ENCODE results near the gene MCFD2. TPM values are rescaled to one million over a fixed set of nuclear protein-coding genes. Genes with fewer than 3 reads are reported as not detected.

Gene MCFD2
- total RNA-seq, 1 donor from 2014 or later: 111 TPM

DNA sequence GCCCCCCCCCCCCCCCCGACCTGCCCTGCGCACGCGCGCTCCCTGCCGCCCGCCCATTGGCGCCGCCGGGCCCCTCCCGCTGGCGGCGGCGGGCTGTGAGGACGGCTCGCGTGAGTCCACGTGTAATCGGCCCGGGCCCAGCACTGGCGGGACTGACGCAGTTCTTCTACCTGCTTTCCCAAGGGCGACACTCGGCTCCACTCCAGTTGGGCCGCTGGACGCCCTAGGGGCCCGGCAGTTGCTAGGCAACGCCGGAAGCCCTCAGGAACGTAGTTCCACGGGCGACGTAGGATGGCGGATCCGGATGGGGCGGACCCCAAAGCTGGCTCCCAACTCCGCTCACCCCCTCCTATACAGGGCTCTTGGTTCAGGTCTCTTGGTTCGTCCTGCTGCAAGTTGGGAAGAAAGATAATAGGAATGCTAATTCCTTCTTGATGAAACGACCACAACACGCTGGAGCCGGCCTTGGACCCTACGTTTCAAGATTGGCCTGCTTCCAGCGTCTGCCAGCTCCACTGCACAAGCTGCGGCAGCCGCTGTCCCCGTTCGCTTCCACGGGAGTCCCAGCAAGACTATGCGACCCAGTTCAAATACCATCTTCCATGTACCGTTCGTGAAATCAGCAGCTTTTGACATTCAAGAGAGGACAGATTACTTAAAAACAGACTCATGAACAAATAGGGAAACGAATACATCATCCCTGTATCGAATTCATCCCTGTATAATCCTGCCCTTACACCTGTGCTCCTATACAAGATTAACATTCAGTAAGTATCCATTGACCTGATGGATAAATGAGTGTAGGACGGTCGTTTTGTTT, 415 bp upstream of the MCFD2 start:
- H3K9ac ChIP-seq: peak overlapping the region; percentile 51
- TF ChIP-seq EZH2 (IDR thresholded peaks at IDR 0.05) (no peak), EZH2phosphoT487 (IDR thresholded peaks at IDR 0.05) (no peak)
- H3F3A ChIP-seq (ENCODE audit: low read depth): peaks cover 8% of the 10 kb centered on the region
- no peaks in the 10 kb centered on the region for H3K9me3 ChIP-seq (ENCODE audit: low read depth)
- H3K36me3 ChIP-seq: no peaks in the 10 kb centered on the region
- peaks cover 6% of the 10 kb centered on the region for H3K4me1 ChIP-seq
- peak; percentile 95 for DNase-seq (ENCODE audit: low spot score)
- H4K20me1 ChIP-seq (ENCODE audit: low read depth): peaks cover 19% of the 10 kb centered on the region
- H3K4me2 ChIP-seq: peak overlapping the region; percentile 92
- peak overlapping the region; percentile 93 for H3K4me3 ChIP-seq
- H3K9me3 Mint-ChIP-seq: no peaks in the 10 kb centered on the region
- peaks cover 5% of the 10 kb centered on the region for H3K27me3 Mint-ChIP-seq (ENCODE audit: insufficient read depth, low read depth)
- H2AFZ ChIP-seq (replicated peaks): peak overlapping the region; percentile 83
- H3K4me3 Mint-ChIP-seq: peak overlapping the region; percentile 94
- H3K27me3 ChIP-seq: no peaks in the 10 kb centered on the region
- peaks cover 17% of the 10 kb centered on the region for H3K36me3 Mint-ChIP-seq
- peak overlapping the region; percentile 82 for H3K27ac ChIP-seq
- H3K27ac Mint-ChIP-seq: peak overlapping the region; percentile 88
- H3K4me1 Mint-ChIP-seq: peaks cover 37% of the 10 kb centered on the region
- peaks cover 55% of the 10 kb centered on the region for H3K79me2 ChIP-seq (ENCODE audit: low read depth)

DNA sequence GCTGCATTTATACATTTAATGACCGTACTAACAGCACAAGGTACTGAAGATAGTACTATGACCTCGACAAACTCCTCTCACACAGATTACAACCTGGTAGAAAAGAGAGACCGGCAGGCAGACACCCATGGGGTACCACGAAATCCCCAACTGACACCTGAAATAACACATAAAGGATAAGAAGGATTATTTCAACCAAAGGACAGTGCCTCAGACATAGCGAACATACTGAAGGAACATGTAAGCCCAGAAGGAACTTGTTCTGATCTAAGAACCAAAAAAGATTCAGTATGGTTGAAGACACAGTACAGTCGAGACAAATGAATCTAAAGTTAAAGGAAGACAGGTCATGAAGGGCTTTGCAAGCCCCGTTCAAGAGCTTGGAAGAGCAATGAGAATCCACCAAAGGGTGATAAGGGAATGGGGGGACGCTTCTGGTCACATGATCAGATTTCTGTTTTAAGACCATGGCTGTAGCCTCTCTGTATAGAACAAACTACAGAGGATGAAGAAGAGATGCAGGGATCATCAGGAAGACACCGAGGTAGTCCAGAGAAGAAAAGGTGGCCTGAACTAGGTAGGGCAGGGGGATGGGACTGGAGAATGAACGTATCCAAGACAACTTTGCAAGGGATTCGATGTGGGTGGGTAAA, 902 bp downstream of the MCFD2 start:
- H2AFZ ChIP-seq (replicated peaks): peak overlapping the region; percentile 85
- H3K79me2 ChIP-seq (ENCODE audit: low read depth): peaks cover 60% of the 10 kb centered on the region

DNA sequence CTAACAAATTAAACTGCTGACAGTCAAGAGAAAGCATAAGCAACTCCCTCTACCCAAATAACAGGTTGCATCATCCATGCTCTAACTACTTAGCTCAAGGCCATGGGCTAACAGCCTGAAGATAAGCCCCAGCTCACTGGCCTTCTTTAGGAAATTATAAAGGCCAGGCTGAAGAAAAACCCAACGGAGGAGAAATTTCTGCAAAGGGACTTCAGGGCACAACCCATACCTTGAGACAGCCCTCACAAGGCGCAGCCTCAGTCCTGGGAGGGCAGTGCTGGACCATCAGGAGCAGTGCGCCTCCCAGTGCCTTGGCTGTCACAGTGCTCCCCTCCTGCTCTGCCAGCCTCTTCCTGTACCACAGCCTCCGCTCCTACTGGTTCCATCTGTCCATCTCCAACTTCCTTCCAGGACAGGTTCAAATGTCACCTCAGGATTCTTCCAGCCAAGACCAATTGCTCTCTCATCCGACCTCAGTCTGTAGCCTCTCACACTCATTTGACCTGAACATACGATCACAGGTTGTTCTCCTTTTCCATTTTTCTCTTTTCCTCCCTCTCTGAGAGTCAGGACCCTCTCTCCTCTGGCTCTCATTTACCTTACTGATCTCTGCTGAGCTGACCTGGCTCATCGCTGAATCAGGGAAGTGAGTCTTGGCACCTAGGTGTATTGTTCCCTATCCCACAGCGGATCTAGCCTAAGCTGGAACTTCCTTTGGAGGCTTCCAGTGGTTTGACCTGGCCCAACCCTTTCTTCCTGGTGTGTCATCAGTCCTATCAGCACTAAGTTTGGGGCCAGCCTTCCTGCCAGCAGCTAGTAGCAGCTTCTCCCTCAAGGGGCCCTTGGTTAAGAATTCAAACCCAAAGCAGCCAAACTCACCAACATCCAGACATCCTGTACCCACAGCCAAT, 1.9 kb downstream of the MCFD2 start:
- TF ChIP-seq, protein P1, sequence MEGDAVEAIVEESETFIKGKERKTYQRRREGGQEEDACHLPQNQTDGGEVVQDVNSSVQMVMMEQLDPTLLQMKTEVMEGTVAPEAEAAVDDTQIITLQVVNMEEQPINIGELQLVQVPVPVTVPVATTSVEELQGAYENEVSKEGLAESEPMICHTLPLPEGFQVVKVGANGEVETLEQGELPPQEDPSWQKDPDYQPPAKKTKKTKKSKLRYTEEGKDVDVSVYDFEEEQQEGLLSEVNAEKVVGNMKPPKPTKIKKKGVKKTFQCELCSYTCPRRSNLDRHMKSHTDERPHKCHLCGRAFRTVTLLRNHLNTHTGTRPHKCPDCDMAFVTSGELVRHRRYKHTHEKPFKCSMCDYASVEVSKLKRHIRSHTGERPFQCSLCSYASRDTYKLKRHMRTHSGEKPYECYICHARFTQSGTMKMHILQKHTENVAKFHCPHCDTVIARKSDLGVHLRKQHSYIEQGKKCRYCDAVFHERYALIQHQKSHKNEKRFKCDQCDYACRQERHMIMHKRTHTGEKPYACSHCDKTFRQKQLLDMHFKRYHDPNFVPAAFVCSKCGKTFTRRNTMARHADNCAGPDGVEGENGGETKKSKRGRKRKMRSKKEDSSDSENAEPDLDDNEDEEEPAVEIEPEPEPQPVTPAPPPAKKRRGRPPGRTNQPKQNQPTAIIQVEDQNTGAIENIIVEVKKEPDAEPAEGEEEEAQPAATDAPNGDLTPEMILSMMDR (IDR thresholded peaks at IDR 0.05): peak; percentile 5
- no peak for TF ChIP-seq EZH2 (IDR thresholded peaks at IDR 0.05)
- H3K4me1 Mint-ChIP-seq: peaks cover 45% of the 10 kb centered on the region
- no peak overlapping the region for H3K9ac ChIP-seq
- H3K4me1 ChIP-seq: peaks cover 6% of the 10 kb centered on the region
- H3K27me3 Mint-ChIP-seq (ENCODE audit: insufficient read depth, low read depth): peaks cover 2% of the 10 kb centered on the region
- H2AFZ ChIP-seq (replicated peaks): no peak overlapping the region
- peaks cover 63% of the 10 kb centered on the region for H3K79me2 ChIP-seq (ENCODE audit: low read depth)
- H3K9me3 ChIP-seq (ENCODE audit: low read depth): no peaks in the 10 kb centered on the region
- H3K4me2 ChIP-seq: peak overlapping the region; percentile 92
- no peak overlapping the region for H3K27ac Mint-ChIP-seq
- peak; percentile 23 for DNase-seq (ENCODE audit: low spot score)
- peaks cover 8% of the 10 kb centered on the region for H3F3A ChIP-seq (ENCODE audit: low read depth)
- peaks cover 32% of the 10 kb centered on the region for H4K20me1 ChIP-seq (ENCODE audit: low read depth)
- no peaks in the 10 kb centered on the region for H3K9me3 Mint-ChIP-seq
- H3K4me3 Mint-ChIP-seq: peak overlapping the region; percentile 94
- no peaks in the 10 kb centered on the region for H3K27me3 ChIP-seq
- H3K36me3 Mint-ChIP-seq: peaks cover 19% of the 10 kb centered on the region
- no peak overlapping the region for H3K27ac ChIP-seq
- H3K4me3 ChIP-seq: no peak overlapping the region
- H3K36me3 ChIP-seq: no peaks in the 10 kb centered on the region

More for the DNA sequence above, 902 bp downstream of the MCFD2 start:
- peaks cover 2% of the 10 kb centered on the region for H3K27me3 Mint-ChIP-seq (ENCODE audit: insufficient read depth, low read depth)
- H3K9ac ChIP-seq: peak overlapping the region; percentile 88
- peak overlapping the region; percentile 93 for H3K4me3 ChIP-seq
- peaks cover 16% of the 10 kb centered on the region for H3K36me3 Mint-ChIP-seq
- H3F3A ChIP-seq (ENCODE audit: low read depth): peaks cover 8% of the 10 kb centered on the region
- TF ChIP-seq EZH2phosphoT487 (IDR thresholded peaks at IDR 0.05): no peak
- H3K27me3 ChIP-seq: no peaks in the 10 kb centered on the region
- H3K27ac ChIP-seq: no peak overlapping the region
- H3K4me1 ChIP-seq: peaks cover 6% of the 10 kb centered on the region
- peak overlapping the region; percentile 65 for H3K27ac Mint-ChIP-seq
- peaks cover 30% of the 10 kb centered on the region for H4K20me1 ChIP-seq (ENCODE audit: low read depth)
- no peaks in the 10 kb centered on the region for H3K9me3 ChIP-seq (ENCODE audit: low read depth)
- H3K4me2 ChIP-seq: peak overlapping the region; percentile 92
- peak overlapping the region; percentile 94 for H3K4me3 Mint-ChIP-seq
- peaks cover 41% of the 10 kb centered on the region for H3K4me1 Mint-ChIP-seq
- DNase-seq (ENCODE audit: low spot score): no peak
- H3K9me3 Mint-ChIP-seq: no peaks in the 10 kb centered on the region
- no peaks in the 10 kb centered on the region for H3K36me3 ChIP-seq

All from neural progenitor cell (in vitro differentiated cells).